PFSK-1 (cell line): ENCODE data around the gene MTURN.

Source experiments
- POLR2AphosphoS5 ChIP-seq: IDR thresholded peaks from 2 replicates; pipeline ENCODE4 v1.6.1; 2012; ENCODE audit warnings: low read depth, mild to moderate bottlenecking, control low read depth, low read length, moderate library complexity
- REST ChIP-seq, 2 experiments: IDR thresholded peaks; 2 replicates each; pipeline versions ENCODE4 v1.6.1 to v1.8.0; 2011 to 2012; ENCODE audit warnings: low read depth in 2 of 2, low read length in 2 of 2, control low read depth in 1 of 2, inconsistent platforms in 1 of 2, mild to moderate bottlenecking in 1 of 2, moderate library complexity in 1 of 2; ENCODE audit not compliant: insufficient read depth in 1 of 2
- SIN3A ChIP-seq: IDR thresholded peaks from 2 replicates; pipeline ENCODE4 v1.6.1; 2012; ENCODE audit warnings: mild to moderate bottlenecking, low read length, moderate library complexity, borderline replicate concordance; ENCODE audit not compliant: insufficient read depth

- TF ChIP-seq REST (IDR thresholded peaks at IDR 0.05; ENCODE audit: insufficient read depth in 1 of 2, low read depth in 2 of 2, low read length in 2 of 2) (no peak), SIN3A (no peak), POLR2AphosphoS5 (no peak)
These were observed 20.7 kb downstream of the MTURN start for GRCh38 chr7:30155481-30155880.
